GM18507 (cell line): ENCODE measurements around the gene ROR1.
"Not testable (repeated sequence)": the region's sequence is repeated elsewhere in the genome, so short reads cannot be mapped to it uniquely, and the experiment has no call there.

ENCODE experiments used
- DNase-seq: peaks from one replicate; pipeline ENCODE4 v3.0.0; 2011; ENCODE audit warnings: low read depth; ENCODE audit not compliant: insufficient read length; ENCODE audit errors: extremely low spot score
- FAIRE-seq: peaks from 2 replicates; lab custom pipeline; 2011; peaks lifted over from hg19 to GRCh38; lab: Jason Lieb, UNC

The ROR1 gene

GRCh38 chr1:63756839-63757238, 17.0 kb upstream of the ROR1 start:
- FAIRE-seq (no peak), DNase-seq (no peak)

GRCh38 chr1:63757334-63757733, 16.5 kb upstream of the ROR1 start:
- no peak for FAIRE-seq
- no peak for DNase-seq

- DNase-seq (no peak), FAIRE-seq (no peak)
These were observed 15.0 kb upstream of the ROR1 start for GRCh38 chr1:63758791-63759190.

GRCh38 chr1:63759778-63760177, 14.0 kb upstream of the ROR1 start:
- DNase-seq = no peak
- no peak for FAIRE-seq

GRCh38 chr1:63770381-63770780, 3.4 kb upstream of the ROR1 start:
- DNase-seq (no peak), FAIRE-seq (no peak)

- DNase-seq (no peak), FAIRE-seq (no peak)
These were observed 1.6 kb upstream of the ROR1 start for GRCh38 chr1:63772201-63772600.

GRCh38 chr1:63772876-63773275, 941 bp upstream of the ROR1 start:
- FAIRE-seq (no peak), DNase-seq (no peak)

- no peak for DNase-seq
- no peak for FAIRE-seq
These were observed 362 bp upstream of the ROR1 start for GRCh38 chr1:63773496-63773814.

- DNase-seq (no peak), FAIRE-seq (no peak)
These were observed 1.0 kb downstream of the ROR1 start for GRCh38 chr1:63774617-63775417.

- FAIRE-seq = no peak
These were observed 1.8 kb downstream of the ROR1 start for GRCh38 chr1:63775418-63776127.

GRCh38 chr1:63777286-63777685, 3.5 kb downstream of the ROR1 start:
- no peak for DNase-seq

More at GRCh38 chr1:63775418-63776127, 1.8 kb downstream of the ROR1 start:
- no peak for DNase-seq

GRCh38 chr1:63777965-63778880, 4.4 kb downstream of the ROR1 start:
- DNase-seq = no peak
- FAIRE-seq = no peak

More at GRCh38 chr1:63777286-63777685, 3.5 kb downstream of the ROR1 start:
- no peak for FAIRE-seq

GRCh38 chr1:63779338-63780211, 5.8 kb downstream of the ROR1 start:
- FAIRE-seq (no peak), DNase-seq (no peak)

GRCh38 chr1:63780565-63780964, 6.7 kb downstream of the ROR1 start:
- DNase-seq = no peak
- FAIRE-seq = no peak

GRCh38 chr1:63782982-63783381, 9.2 kb downstream of the ROR1 start:
- DNase-seq (no peak), FAIRE-seq (no peak)

- no peak for FAIRE-seq
These were observed 10.3 kb downstream of the ROR1 start for GRCh38 chr1:63784083-63784482.

GRCh38 chr1:63784489-63785390, 10.9 kb downstream of the ROR1 start:
- no peak for DNase-seq
- no peak for FAIRE-seq

More at GRCh38 chr1:63784083-63784482, 10.3 kb downstream of the ROR1 start:
- no peak for DNase-seq

GRCh38 chr1:63787270-63787669, 13.5 kb downstream of the ROR1 start:
- FAIRE-seq, DNase-seq: not testable (repeated sequence)
